GM23248 (cell line): Measurements from ENCODE around the gene HK1.

Experiments
- EZH2 ChIP-seq: fragments of 200-600 bp; sonication (generic); IDR thresholded peaks from 2 replicates; pipeline ENCODE4 v1.6.1; 2018; ENCODE audit warnings: antibody characterized with exemption, mild to moderate bottlenecking; ENCODE audit not compliant: insufficient read depth, poor library complexity, severe bottlenecking
- EZH2phosphoT487 ChIP-seq: fragments of 200-600 bp; sonication (generic); IDR thresholded peaks from 2 replicates; pipeline ENCODE4 v1.6.1; 2018; ENCODE audit warnings: antibody characterized with exemption, moderate library complexity, mild to moderate bottlenecking, low read depth; ENCODE audit not compliant: insufficient read depth

DNA sequence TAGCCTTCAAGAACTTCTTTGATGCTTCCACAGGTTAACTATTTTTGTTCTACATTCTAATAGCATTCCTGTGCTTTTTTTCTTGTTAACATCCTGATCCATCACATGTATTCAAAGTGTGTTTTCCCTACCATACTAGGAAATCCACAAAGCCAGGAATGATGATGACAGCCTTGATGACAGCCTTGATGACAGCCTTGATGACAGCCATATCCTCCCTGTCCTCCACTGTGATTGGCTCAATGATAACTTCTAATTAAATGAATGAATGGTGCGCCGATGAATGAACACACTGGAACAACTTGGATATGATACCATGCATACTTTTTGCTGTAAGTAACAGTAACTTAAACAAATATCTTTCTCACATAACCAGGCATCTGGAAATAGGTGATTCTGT, 146.7 kb downstream of the HK1 start:
- no peak for TF ChIP-seq EZH2phosphoT487
- TF ChIP-seq EZH2 = no peak
